ENCODE results near the gene TCF15. TPM values are rescaled to one million over a fixed set of nuclear protein-coding genes. Genes with fewer than 3 reads are reported as not detected.

TCF15 gene
- total and polyA plus RNA-seq, 2 of the 13 experiments (the other 11 are each of a cell fraction or from before 2014, with no cell fraction given) = not detected

- TF ChIP-seq, protein P1, sequence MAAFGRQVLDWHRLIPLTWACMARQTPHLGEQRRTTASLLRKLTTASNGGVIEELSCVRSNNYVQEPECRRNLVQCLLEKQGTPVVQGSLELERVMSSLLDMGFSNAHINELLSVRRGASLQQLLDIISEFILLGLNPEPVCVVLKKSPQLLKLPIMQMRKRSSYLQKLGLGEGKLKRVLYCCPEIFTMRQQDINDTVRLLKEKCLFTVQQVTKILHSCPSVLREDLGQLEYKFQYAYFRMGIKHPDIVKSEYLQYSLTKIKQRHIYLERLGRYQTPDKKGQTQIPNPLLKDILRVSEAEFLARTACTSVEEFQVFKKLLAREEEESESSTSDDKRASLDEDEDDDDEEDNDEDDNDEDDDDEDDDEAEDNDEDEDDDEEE (CRISPR knock-in tag; IDR thresholded peaks at IDR 0.05) = no peak
- peak; percentile 15; the same call in 1 of the 2 replicates for TF ChIP-seq ZMYM4 (CRISPR knock-in tag; IDR thresholded peaks at IDR 0.05)
- no peak for TF ChIP-seq ELF4 (CRISPR knock-in tag; IDR thresholded peaks at IDR 0.05; ENCODE audit: borderline replicate concordance)
- TF ChIP-seq, protein P2, sequence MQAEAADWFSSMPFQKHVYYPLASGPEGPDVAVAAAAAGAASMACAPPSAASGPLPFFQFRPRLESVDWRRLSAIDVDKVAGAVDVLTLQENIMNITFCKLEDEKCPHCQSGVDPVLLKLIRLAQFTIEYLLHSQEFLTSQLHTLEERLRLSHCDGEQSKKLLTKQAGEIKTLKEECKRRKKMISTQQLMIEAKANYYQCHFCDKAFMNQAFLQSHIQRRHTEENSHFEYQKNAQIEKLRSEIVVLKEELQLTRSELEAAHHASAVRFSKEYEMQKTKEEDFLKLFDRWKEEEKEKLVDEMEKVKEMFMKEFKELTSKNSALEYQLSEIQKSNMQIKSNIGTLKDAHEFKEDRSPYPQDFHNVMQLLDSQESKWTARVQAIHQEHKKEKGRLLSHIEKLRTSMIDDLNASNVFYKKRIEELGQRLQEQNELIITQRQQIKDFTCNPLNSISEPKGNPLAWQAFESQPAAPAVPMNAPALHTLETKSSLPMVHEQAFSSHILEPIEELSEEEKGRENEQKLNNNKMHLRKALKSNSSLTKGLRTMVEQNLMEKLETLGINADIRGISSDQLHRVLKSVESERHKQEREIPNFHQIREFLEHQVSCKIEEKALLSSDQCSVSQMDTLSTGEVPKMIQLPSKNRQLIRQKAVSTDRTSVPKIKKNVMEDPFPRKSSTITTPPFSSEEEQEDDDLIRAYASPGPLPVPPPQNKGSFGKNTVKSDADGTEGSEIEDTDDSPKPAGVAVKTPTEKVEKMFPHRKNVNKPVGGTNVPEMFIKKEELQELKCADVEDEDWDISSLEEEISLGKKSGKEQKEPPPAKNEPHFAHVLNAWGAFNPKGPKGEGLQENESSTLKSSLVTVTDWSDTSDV (CRISPR knock-in tag; IDR thresholded peaks at IDR 0.05) = no peak; the same call in 1 of the 2 replicates
- TF ChIP-seq E2F2 (CRISPR knock-in tag; IDR thresholded peaks at IDR 0.05; ENCODE audit: borderline replicate concordance) = no peak
- TF ChIP-seq MTF1 (CRISPR knock-in tag; IDR thresholded peaks at IDR 0.05) = no peak
- no peak; the same call in 1 of the 2 replicates for TF ChIP-seq TFDP1 (CRISPR knock-in tag; IDR thresholded peaks at IDR 0.05; ENCODE audit: borderline replicate concordance)
- TF ChIP-seq MEF2D (CRISPR knock-in tag; IDR thresholded peaks at IDR 0.05) = no peak
- TF ChIP-seq SMC3 (IDR thresholded peaks at IDR 0.05; ENCODE audit: low read length) = 0 out of 2 replicates have a peak, but pooled peaks have one; percentile 32
- no peak for TF ChIP-seq MTA1 (CRISPR knock-in tag; IDR thresholded peaks at IDR 0.05; ENCODE audit: borderline replicate concordance)
- TF ChIP-seq ZFP1 (CRISPR knock-in tag; IDR thresholded peaks at IDR 0.05) = no peak
- no peak for TF ChIP-seq STAT5B (CRISPR knock-in tag; IDR thresholded peaks at IDR 0.05)
- TF ChIP-seq ZKSCAN1 (IDR thresholded peaks at IDR 0.05; ENCODE audit: low read length) = no peak
- TF ChIP-seq NFATC3 (CRISPR knock-in tag; IDR thresholded peaks at IDR 0.05) = no peak; the same call in 1 of the 2 replicates
- TF ChIP-seq ZNF451 (CRISPR knock-in tag; IDR thresholded peaks at IDR 0.05) = no peak
- TF ChIP-seq ZNF557 (CRISPR knock-in tag; IDR thresholded peaks at IDR 0.05) = 0 out of 2 replicates have a peak, but pooled peaks have one; percentile 47
- no peak for TF ChIP-seq RELA (CRISPR knock-in tag; IDR thresholded peaks at IDR 0.05)
- peak; percentile 91 for TF ChIP-seq ZNF605 (CRISPR knock-in tag; IDR thresholded peaks at IDR 0.05)
- TF ChIP-seq SAFB2 (CRISPR knock-in tag; IDR thresholded peaks at IDR 0.05; ENCODE audit: borderline replicate concordance, low read depth) = no peak
- TF ChIP-seq MBD4 (IDR thresholded peaks at IDR 0.05; ENCODE audit: borderline replicate concordance, low read length) = no peak
- no peak for TF ChIP-seq YEATS2 (CRISPR knock-in tag; IDR thresholded peaks at IDR 0.05; ENCODE audit: borderline replicate concordance)
Measured at GRCh38 chr20:653590-654416, 43.7 kb upstream of the TCF15 start (continued).

All from HepG2 (cell line).